WTC11 (cell line): ENCODE results near the gene MRC2. TPM values are rescaled to one million over a fixed set of nuclear protein-coding genes. Genes with fewer than 3 reads are reported as not detected.

Experiments used
- ATAC-seq: fragments of 200-7000 bp; cut with Tn5 transposase; 2 replicates; pipeline ENCODE4 v1.10.0; 2021; ENCODE audit warnings: mild to moderate bottlenecking, moderate library complexity
- CTCF ChIA-PET: fragments of 300-600 bp; sonication (Branson Sonifier 250); formaldehyde crosslinking; loops from one replicate; lab custom pipeline; 2021; ENCODE audit warnings: antibody characterized with exemption; lab: Charles Lee
- POLR2A ChIA-PET: fragments of 350-600 bp; sonication (Branson Sonifier 250); formaldehyde crosslinking; loops from one replicate; lab custom pipeline; 2021; ENCODE audit warnings: antibody characterized with exemption; lab: Charles Lee
- DNase-seq: peaks from one replicate; pipeline ENCODE4 v3.0.0; 2021; ENCODE audit warnings: low spot score
- H3K27ac Mint-ChIP-seq: 2 replicates; pipeline ENCODE4 v1.8.0; 2021; ENCODE audit warnings: mixed read lengths
- H3K27me3 Mint-ChIP-seq: 2 replicates; pipeline ENCODE4 v1.8.0; 2021; ENCODE audit warnings: low read depth, mild to moderate bottlenecking, moderate library complexity, mixed read lengths
- H3K36me3 Mint-ChIP-seq: 2 replicates; pipeline ENCODE4 v1.8.0; 2021; ENCODE audit warnings: mixed read lengths
- H3K4me1 Mint-ChIP-seq: 2 replicates; pipeline ENCODE4 v1.8.0; 2022; ENCODE audit warnings: mixed read lengths
- H3K4me3 Mint-ChIP-seq: 2 replicates; pipeline ENCODE4 v1.8.0; 2021; ENCODE audit warnings: mild to moderate bottlenecking, moderate library complexity, mixed read lengths
- H3K9me3 Mint-ChIP-seq: 2 replicates; pipeline ENCODE4 v1.8.0; 2021; ENCODE audit warnings: mixed read lengths
- ATF6 ChIP-seq: sonication (generic); formaldehyde crosslinking; IDR thresholded peaks from 2 replicates; pipeline ENCODE4 v1.8.1; 2023; ENCODE audit warnings: mild to moderate bottlenecking, missing genetic modification reagents
- CDX4 ChIP-seq: fragments of 250-450 bp; sonication (Bioruptor Pico); IDR thresholded peaks from 2 replicates; pipeline ENCODE4 v1.9.0; 2021; ENCODE audit warnings: moderate library complexity, mild to moderate bottlenecking, inconsistent platforms, borderline replicate concordance
- CREM ChIP-seq: sonication (generic); formaldehyde crosslinking; IDR thresholded peaks from 2 replicates; pipeline ENCODE4 v1.8.1; 2022; ENCODE audit warnings: mild to moderate bottlenecking, missing genetic modification reagents, moderate library complexity
- ELF4 ChIP-seq: sonication (generic); formaldehyde crosslinking; IDR thresholded peaks from 2 replicates; pipeline ENCODE4 v1.8.1; 2022; ENCODE audit warnings: low read depth, mild to moderate bottlenecking, moderate library complexity, missing genetic modification reagents
- EMX1 ChIP-seq: fragments of 250-450 bp; sonication (Bioruptor Pico); IDR thresholded peaks from 2 replicates; pipeline ENCODE4 v1.8.0; 2021; ENCODE audit warnings: mild to moderate bottlenecking
- ERG ChIP-seq: fragments of 250-450 bp; sonication (Bioruptor Pico); IDR thresholded peaks from 2 replicates; pipeline ENCODE4 v1.8.0; 2021; ENCODE audit warnings: mild to moderate bottlenecking
- FOXJ3 ChIP-seq: sonication (generic); formaldehyde crosslinking; IDR thresholded peaks from 2 replicates; pipeline ENCODE4 v1.9.0; 2021; ENCODE audit warnings: missing genetic modification reagents, mild to moderate bottlenecking, borderline replicate concordance
- FOXP1 ChIP-seq: sonication (generic); formaldehyde crosslinking; IDR thresholded peaks from 2 replicates; pipeline ENCODE4 v1.8.0; 2022; ENCODE audit warnings: missing genetic modification reagents, mild to moderate bottlenecking, moderate library complexity, borderline replicate concordance
- GTF2I ChIP-seq: fragments of 250-450 bp; sonication (Bioruptor Pico); conservative IDR thresholded peaks from 2 replicates; pipeline ENCODE4 v1.4.0; 2021; ENCODE audit warnings: mild to moderate bottlenecking
- IRF1 ChIP-seq: sonication (generic); formaldehyde crosslinking; IDR thresholded peaks from 2 replicates; pipeline ENCODE4 v1.8.0; 2023; ENCODE audit warnings: missing genetic modification reagents
- IRF2 ChIP-seq: sonication (generic); formaldehyde crosslinking; IDR thresholded peaks from 2 replicates; pipeline ENCODE4 v1.8.0; 2022; ENCODE audit warnings: low read depth, missing genetic modification reagents, borderline replicate concordance
- JUN ChIP-seq: sonication (generic); formaldehyde crosslinking; IDR thresholded peaks from 2 replicates; pipeline ENCODE4 v1.8.0; 2023; ENCODE audit warnings: mild to moderate bottlenecking, missing genetic modification reagents
- MLX ChIP-seq: sonication (generic); formaldehyde crosslinking; IDR thresholded peaks from 2 replicates; pipeline ENCODE4 v1.8.1; 2023; ENCODE audit warnings: mild to moderate bottlenecking, missing genetic modification reagents, moderate library complexity
- NFE2L1 ChIP-seq: sonication (generic); formaldehyde crosslinking; IDR thresholded peaks from 2 replicates; pipeline ENCODE4 v1.8.1; 2023; ENCODE audit warnings: missing genetic modification reagents
- TP53 ChIP-seq: sonication (generic); formaldehyde crosslinking; IDR thresholded peaks from 2 replicates; pipeline ENCODE4 v1.8.1; 2023; ENCODE audit warnings: mild to moderate bottlenecking, missing genetic modification reagents
- ZNF232 ChIP-seq: sonication (generic); formaldehyde crosslinking; IDR thresholded peaks from 2 replicates; pipeline ENCODE4 v1.8.0; 2022; ENCODE audit warnings: mild to moderate bottlenecking, missing genetic modification reagents
- ZNF396 ChIP-seq: fragments of 250-450 bp; sonication (Bioruptor Pico); IDR thresholded peaks from 2 replicates; pipeline ENCODE4 v1.8.0; 2021; ENCODE audit warnings: mild to moderate bottlenecking, moderate library complexity, borderline replicate concordance
- ZNF423 ChIP-seq: fragments of 250-450 bp; sonication (Bioruptor Pico); IDR thresholded peaks from 2 replicates; pipeline ENCODE4 v2.1.2; 2022; ENCODE audit warnings: mild to moderate bottlenecking, moderate library complexity
- total RNA-seq: library from RNA; stranded (reverse); gene quantifications from 3 replicates; pipeline ENCODE4 v1.2.3, GENCODE V29; 2021
- TF ChIP-seq, protein P1 (sequence below): sonication (generic); formaldehyde crosslinking; IDR thresholded peaks from 2 replicates; pipeline ENCODE4 v1.8.1; 2022; ENCODE audit warnings: mild to moderate bottlenecking, missing genetic modification reagents, moderate library complexity, borderline replicate concordance
- TF ChIP-seq, protein P2 (sequence below): sonication (generic); formaldehyde crosslinking; IDR thresholded peaks from 2 replicates; pipeline ENCODE4 v1.8.1; 2022; ENCODE audit warnings: low read depth, missing genetic modification reagents, borderline replicate concordance

The MRC2 gene
- total RNA-seq, 1 experiment from 2014 or later, result 35.3 TPM

- H3K27ac Mint-ChIP-seq, result no peak overlapping the region
- H3K9me3 Mint-ChIP-seq, result peaks cover 7% of the 10 kb centered on the region; the same call in 1 of the 2 replicates
- no peak overlapping the region for H3K4me3 Mint-ChIP-seq
- no peak for TF ChIP-seq ELF4
- TF ChIP-seq GTF2I (CRISPR knock-in tag), result peak; percentile 84; the same call in 1 of the 2 replicates
- peak; percentile 58; the same call in 1 of the 2 replicates for TF ChIP-seq ZNF423 (CRISPR knock-in tag)
- no peaks in the 10 kb centered on the region; the same call in 1 of the 2 replicates for H3K27me3 Mint-ChIP-seq
- ATAC-seq, result peak; percentile 70
- ChIA-PET POLR2A (interaction anchor here (0.6 kb wide), 1 partner anchor 269 kb away, joined by 3 read pairs; no protein-coding TSS in a partner anchor), CTCF (interaction anchor here (0.9 to 1.5 kb wide), 4 partner anchors 18 to 175 kb away, joined by 3 to 6 read pairs (median 4); no protein-coding TSS in a partner anchor)
- no peaks in the 10 kb centered on the region for H3K36me3 Mint-ChIP-seq
- peaks cover 31% of the 10 kb centered on the region for H3K4me1 Mint-ChIP-seq
- no peak for DNase-seq
Measured at GRCh38 chr17:62727916-62728672, 100.6 kb downstream of the MRC2 start.

- Mint-ChIP-seq H3K36me3 (no peaks in the 10 kb centered on the region), H3K4me1 (peaks cover 41% of the 10 kb centered on the region), H3K27ac (peak overlapping the region; percentile 35), H3K9me3 (peaks cover 10% of the 10 kb centered on the region; the same call in 1 of the 2 replicates), H3K27me3 (no peaks in the 10 kb centered on the region; the same call in 1 of the 2 replicates), H3K4me3 (no peak overlapping the region)
- POLR2A ChIA-PET, result no interaction called here
- CTCF ChIA-PET, result interaction anchor here (1.4 kb wide), 1 partner anchor 12 kb away, joined by 4 read pairs; no protein-coding TSS in a partner anchor
- TF ChIP-seq TP53 (CRISPR knock-in tag) (no peak), IRF2 (CRISPR knock-in tag) (no peak), ATF6 (no peak), CREM (CRISPR knock-in tag) (no peak), FOXJ3 (CRISPR knock-in tag) (no peak), NFE2L1 (no peak), ERG (CRISPR knock-in tag) (no peak), EMX1 (CRISPR knock-in tag) (no peak), GTF2I (CRISPR knock-in tag) (no peak), IRF1 (CRISPR knock-in tag) (no peak), ZNF232 (CRISPR knock-in tag) (no peak), ZNF396 (CRISPR knock-in tag) (no peak), FOXP1 (CRISPR knock-in tag) (no peak), CDX4 (no peak), MLX (CRISPR knock-in tag) (no peak), JUN (CRISPR knock-in tag) (no peak)
- TF ChIP-seq, protein P1, sequence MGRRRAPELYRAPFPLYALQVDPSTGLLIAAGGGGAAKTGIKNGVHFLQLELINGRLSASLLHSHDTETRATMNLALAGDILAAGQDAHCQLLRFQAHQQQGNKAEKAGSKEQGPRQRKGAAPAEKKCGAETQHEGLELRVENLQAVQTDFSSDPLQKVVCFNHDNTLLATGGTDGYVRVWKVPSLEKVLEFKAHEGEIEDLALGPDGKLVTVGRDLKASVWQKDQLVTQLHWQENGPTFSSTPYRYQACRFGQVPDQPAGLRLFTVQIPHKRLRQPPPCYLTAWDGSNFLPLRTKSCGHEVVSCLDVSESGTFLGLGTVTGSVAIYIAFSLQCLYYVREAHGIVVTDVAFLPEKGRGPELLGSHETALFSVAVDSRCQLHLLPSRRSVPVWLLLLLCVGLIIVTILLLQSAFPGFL (CRISPR knock-in tag), result no peak
- TF ChIP-seq, protein P2, sequence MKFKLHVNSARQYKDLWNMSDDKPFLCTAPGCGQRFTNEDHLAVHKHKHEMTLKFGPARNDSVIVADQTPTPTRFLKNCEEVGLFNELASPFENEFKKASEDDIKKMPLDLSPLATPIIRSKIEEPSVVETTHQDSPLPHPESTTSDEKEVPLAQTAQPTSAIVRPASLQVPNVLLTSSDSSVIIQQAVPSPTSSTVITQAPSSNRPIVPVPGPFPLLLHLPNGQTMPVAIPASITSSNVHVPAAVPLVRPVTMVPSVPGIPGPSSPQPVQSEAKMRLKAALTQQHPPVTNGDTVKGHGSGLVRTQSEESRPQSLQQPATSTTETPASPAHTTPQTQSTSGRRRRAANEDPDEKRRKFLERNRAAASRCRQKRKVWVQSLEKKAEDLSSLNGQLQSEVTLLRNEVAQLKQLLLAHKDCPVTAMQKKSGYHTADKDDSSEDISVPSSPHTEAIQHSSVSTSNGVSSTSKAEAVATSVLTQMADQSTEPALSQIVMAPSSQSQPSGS (CRISPR knock-in tag), result no peak
- DNase-seq (no peak), ATAC-seq (no peak)
Measured at GRCh38 chr17:62732125-62732524, 104.7 kb downstream of the MRC2 start.
